ENCODE results near the gene TSFM. TPM values are rescaled to one million over a fixed set of nuclear protein-coding genes. Genes with fewer than 3 reads are reported as not detected.

The TSFM gene
- total RNA-seq, 1 donor from 2014 or later: 28.4 TPM

DNA sequence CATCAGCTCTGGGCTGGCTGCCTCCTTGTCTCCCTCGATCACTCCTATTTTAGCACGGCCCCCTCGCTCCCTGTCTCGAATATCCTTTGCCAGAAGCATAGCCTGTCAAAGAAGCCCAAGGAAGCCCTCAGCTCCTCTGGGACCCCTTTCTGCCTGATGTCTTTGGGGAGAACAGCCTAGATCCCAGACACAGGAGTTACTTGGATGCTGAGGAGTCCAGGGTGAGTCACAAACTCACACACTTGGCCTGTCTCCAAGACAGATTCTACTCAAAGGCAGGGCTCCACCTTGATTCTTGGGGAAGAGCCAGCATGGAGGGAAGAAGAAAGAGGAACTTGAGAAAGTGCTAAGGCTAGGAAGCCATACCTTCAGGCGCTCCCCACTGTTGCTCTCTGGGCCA, 27.9 kb downstream of the TSFM start:
- intact Hi-C loops (cut with micrococcal nuclease): no loop called here
- Mint-ChIP-seq H3K36me3 (ENCODE audit: low read depth) (peaks cover 14% of the 10 kb centered on the region), H3K9me3 (no peaks in the 10 kb centered on the region), H3K4me1 (no peaks in the 10 kb centered on the region), H3K27me3 (no peaks in the 10 kb centered on the region), H3K4me3 (no peak overlapping the region), H3K27ac (no peak overlapping the region)
- ATAC-seq (ENCODE audit: low read depth): no peak
- DNase-seq: no peak
- TF ChIP-seq, protein P1, sequence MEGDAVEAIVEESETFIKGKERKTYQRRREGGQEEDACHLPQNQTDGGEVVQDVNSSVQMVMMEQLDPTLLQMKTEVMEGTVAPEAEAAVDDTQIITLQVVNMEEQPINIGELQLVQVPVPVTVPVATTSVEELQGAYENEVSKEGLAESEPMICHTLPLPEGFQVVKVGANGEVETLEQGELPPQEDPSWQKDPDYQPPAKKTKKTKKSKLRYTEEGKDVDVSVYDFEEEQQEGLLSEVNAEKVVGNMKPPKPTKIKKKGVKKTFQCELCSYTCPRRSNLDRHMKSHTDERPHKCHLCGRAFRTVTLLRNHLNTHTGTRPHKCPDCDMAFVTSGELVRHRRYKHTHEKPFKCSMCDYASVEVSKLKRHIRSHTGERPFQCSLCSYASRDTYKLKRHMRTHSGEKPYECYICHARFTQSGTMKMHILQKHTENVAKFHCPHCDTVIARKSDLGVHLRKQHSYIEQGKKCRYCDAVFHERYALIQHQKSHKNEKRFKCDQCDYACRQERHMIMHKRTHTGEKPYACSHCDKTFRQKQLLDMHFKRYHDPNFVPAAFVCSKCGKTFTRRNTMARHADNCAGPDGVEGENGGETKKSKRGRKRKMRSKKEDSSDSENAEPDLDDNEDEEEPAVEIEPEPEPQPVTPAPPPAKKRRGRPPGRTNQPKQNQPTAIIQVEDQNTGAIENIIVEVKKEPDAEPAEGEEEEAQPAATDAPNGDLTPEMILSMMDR (IDR thresholded peaks at IDR 0.05): no peak
- POLR2A ChIA-PET: interaction anchor here (0.6 kb wide), 1 partner anchor 20 kb away, joined by 3 read pairs; no protein-coding TSS in a partner anchor
- CTCF ChIA-PET: no interaction called here

DNA sequence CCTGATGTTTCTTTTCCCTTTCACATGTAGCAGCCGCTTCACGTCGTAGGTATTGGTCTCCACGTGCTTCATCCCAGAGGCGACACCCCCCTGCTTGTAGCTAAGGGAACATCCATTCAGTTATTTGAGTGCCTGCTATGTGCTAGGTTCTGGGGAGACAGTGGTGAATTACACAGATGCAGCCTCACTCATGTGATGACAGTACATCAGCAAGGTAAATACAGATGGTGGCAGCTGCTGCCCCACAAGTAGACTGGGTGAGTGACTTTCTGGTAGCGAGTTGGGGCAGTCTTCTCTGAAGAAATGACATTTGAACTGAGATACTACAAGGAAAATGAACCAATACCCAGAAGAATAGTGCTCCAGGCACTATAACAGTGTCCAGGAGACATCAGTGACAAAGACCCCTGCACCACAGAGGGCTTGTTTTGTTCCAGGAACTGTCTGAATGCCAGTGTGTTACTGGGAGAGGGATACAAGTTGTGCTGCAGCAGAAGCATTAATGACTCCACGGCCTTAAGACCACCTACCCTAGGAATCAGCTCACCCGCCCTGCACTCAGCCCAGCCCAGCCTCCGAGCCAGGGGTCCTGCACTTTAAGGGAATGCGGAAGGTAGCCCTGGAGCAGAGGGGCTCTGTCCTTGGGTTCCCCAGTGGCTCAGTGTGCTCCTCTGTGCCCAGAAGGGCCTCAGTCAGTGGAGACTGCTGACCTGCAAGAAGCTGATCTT, 28.6 kb downstream of the TSFM start:
- Mint-ChIP-seq H3K27ac (no peak overlapping the region), H3K9me3 (no peaks in the 10 kb centered on the region), H3K36me3 (ENCODE audit: low read depth) (peaks cover 13% of the 10 kb centered on the region), H3K27me3 (no peaks in the 10 kb centered on the region), H3K4me1 (no peaks in the 10 kb centered on the region), H3K4me3 (no peak overlapping the region)
- DNase-seq (no peak), ATAC-seq (ENCODE audit: low read depth) (no peak)
- TF ChIP-seq, protein P1 (IDR thresholded peaks at IDR 0.05): no peak
- ChIA-PET POLR2A (no interaction called here), CTCF (no interaction called here)
- intact Hi-C loops (cut with micrococcal nuclease): no loop called here

DNA sequence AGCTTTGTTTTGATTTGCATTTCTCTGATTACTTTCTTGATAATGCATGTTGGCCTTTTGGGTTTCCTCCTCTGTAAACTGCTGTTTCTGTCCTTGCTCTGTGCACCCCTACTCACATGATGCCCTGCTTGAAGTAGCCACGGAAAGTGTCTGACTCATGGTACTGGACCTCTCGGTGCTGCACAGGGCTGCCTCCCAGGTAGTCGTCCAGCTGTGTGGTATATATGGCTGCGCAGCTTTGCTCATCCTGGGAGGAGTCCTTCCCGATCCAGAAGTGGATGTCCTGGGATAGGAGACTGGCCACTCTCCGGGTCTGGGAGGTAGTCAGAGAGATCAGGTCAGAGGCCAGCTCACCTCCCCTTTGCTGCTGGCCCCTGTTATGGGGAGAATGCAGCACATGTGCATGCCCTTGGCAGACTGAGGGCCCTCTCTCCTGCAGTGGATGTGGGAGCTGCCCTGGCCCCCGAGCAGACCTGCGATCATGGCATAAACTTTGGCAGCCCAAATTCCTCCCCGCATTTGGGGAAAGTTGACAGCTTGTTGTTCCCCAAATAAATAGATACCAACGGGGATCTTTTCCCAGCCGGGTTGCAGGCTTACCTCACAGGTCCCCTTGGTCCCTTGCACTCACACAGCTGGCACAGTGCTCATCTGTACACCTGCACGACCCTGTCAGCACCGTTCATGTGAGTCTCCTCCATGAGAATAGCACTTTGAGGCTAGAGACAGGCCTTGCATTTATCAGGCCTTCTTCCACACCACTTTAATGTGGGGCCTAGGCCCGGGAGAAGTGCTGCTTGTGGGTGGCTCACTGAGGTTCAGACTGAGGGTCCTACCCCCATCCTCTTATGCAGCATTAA, 30.8 kb downstream of the TSFM start:
- Mint-ChIP-seq H3K36me3 (ENCODE audit: low read depth) (peaks cover 5% of the 10 kb centered on the region), H3K4me1 (no peaks in the 10 kb centered on the region), H3K27me3 (no peaks in the 10 kb centered on the region), H3K4me3 (no peak overlapping the region), H3K9me3 (no peaks in the 10 kb centered on the region), H3K27ac (no peak overlapping the region)
- DNase-seq: no peak
- intact Hi-C loops (cut with micrococcal nuclease): no loop called here
- ChIA-PET POLR2A (no interaction called here), CTCF (interaction anchor here (2.0 kb wide), 1 partner anchor 10 kb away, joined by 6 read pairs; no protein-coding TSS in a partner anchor)
- TF ChIP-seq, protein P1 (IDR thresholded peaks at IDR 0.05): no peak
- no peak for ATAC-seq (ENCODE audit: low read depth)

DNA sequence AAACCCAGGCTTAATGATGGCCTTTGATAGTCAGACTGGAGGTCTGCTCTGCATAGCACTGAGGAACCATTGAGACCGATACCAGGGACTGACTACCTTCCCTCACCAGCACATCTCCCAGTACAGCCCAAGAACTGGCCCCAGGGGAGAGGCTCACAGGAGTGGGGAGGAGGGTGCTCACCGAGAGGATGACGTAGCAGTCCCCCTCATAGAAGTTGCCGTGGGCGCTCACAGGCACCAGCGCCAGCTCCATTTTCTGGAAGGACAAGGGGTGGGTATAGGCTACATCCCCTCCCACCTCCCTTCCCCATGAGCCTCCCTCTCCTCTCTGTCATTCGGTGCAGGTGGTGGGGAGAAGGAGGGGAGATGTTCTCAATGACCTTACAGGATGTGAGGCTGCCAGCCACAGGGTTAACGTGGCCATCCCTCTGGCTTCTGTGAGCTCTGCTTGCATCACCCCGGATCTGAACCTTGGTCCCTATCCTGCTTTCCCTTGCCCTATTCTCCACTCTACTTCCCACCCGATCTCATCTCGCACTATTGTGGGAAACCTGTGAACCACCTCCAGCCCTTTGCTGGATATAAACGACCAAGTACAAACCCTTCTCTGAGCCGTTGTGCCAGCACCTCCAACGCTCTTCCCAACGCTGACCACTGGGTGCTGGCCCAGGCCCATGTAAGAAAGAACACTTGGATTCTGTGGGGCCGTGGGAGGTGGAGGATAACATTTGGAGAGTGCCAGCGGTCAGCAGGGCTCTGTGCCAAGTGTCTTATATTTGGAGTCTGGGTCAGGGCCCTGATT, 31.6 kb downstream of the TSFM start:
- H3K4me1 Mint-ChIP-seq: no peaks in the 10 kb centered on the region
- H3K4me3 Mint-ChIP-seq: no peak overlapping the region
- ATAC-seq (ENCODE audit: low read depth): no peak
- H3K9me3 Mint-ChIP-seq: no peaks in the 10 kb centered on the region
- H3K27ac Mint-ChIP-seq: no peak overlapping the region
- peaks cover 6% of the 10 kb centered on the region for H3K36me3 Mint-ChIP-seq (ENCODE audit: low read depth)
- TF ChIP-seq, protein P1 (IDR thresholded peaks at IDR 0.05): no peak
- intact Hi-C loops (cut with micrococcal nuclease): no loop called here
- ChIA-PET POLR2A (no interaction called here), CTCF (interaction anchor here (2.0 kb wide), 1 partner anchor 11 kb away, joined by 6 read pairs; no protein-coding TSS in a partner anchor)
- no peak for DNase-seq
- no peaks in the 10 kb centered on the region for H3K27me3 Mint-ChIP-seq

Measured in activated B cell treated with CpG ODN at 0.5 μM for 24 hours (primary cell).